CD4-positive, alpha-beta T cell treated with Interleukin-6 for 4 hours (primary cell): ENCODE results near the gene CTBP1.

Experiments used
- DNase-seq: peaks from one replicate; pipeline ENCODE4 v3.0.0-alpha.2; 2020; ENCODE audit warnings: mixed read lengths

CTBP1 gene

GRCh38 chr4:1279253-1279652, 30.3 kb upstream of the CTBP1 start:
- no peak for DNase-seq

GRCh38 chr4:1277667-1278665, 29.0 kb upstream of the CTBP1 start:
- DNase-seq, result no peak

DNA sequence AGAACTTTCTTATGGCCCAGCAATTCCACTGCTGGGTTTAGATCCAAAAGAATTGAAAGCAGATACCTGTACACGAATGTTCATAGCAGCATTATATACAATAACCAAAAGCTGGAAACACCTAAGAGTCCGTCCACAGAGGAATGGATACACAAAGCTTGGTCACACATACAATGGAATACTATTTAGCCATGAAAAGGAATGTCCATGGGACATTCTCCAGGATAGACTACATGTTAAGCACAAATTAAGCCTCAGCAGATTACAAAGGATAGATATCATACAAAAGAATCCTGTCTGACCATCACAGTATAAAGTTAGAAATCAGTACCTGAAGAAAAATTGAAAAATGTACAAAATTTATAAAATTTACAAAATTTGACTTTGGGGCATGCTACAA, 28.1 kb upstream of the CTBP1 start:
- DNase-seq, result no peak

- DNase-seq, result no peak
These were observed 25.9 kb upstream of the CTBP1 start for GRCh38 chr4:1274871-1275270.

GRCh38 chr4:1271686-1272085, 22.8 kb upstream of the CTBP1 start:
- DNase-seq, result no peak

DNA sequence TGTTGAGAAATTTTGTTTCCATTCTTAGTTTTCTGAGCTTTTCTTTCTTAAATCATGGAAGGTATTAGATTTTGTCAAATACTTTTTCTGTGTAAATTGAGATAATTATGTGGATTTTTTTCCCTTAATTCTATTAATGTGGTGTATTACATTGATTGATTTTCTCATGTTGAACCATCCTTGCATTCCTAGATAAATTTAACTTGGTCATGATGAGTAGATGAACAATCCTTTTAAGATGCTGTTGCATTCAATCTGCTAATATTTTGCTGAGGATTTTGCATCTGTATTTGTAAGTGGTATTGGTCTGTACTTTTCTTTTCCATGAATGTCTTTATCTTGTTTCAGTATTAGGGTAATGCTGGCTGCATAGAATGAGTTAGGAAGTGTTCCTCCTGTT, 20.3 kb upstream of the CTBP1 start:
- no peak for DNase-seq

- no peak for DNase-seq
These were observed 18.2 kb upstream of the CTBP1 start for GRCh38 chr4:1266881-1267763.

DNA sequence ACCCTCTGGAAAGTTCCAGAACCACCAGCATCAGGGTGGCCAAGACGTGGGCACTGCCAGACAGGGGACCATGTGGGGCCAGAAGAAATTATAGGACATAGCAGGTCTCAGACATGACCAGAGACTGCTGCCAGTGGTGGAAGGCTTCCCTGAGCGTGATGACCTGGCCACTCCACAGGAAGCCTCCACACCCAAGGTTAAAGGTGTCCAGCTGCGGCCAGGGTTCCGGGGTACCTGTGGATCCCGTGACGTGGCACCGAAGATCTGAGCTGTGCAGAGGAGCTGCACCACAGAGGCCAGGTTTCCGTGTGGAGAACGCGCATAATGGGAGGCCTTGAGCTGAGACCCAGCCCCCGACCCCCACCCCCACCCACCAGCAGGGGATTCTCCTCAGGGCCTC, 16.4 kb upstream of the CTBP1 start:
- DNase-seq, result no peak

DNA sequence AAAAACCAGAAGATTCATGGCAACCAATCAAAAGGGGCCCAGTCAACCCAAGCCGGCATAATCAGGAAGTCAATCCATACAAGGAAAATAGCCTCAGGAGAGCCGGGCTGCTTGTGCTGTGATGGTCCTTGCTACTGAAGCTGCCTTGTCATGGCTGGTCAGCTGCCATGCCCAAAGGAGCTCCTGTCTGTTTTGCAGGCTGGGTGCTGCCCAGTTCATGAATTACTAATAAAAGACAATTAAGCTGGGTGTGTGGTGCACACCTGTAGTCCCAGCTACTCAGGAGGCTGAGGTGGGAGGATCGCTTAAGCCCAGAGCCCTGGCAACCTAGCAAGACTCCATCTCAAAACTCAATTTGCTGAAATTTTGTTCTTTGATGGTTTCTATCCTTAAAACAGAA, 16.0 kb upstream of the CTBP1 start:
- DNase-seq, result no peak

DNA sequence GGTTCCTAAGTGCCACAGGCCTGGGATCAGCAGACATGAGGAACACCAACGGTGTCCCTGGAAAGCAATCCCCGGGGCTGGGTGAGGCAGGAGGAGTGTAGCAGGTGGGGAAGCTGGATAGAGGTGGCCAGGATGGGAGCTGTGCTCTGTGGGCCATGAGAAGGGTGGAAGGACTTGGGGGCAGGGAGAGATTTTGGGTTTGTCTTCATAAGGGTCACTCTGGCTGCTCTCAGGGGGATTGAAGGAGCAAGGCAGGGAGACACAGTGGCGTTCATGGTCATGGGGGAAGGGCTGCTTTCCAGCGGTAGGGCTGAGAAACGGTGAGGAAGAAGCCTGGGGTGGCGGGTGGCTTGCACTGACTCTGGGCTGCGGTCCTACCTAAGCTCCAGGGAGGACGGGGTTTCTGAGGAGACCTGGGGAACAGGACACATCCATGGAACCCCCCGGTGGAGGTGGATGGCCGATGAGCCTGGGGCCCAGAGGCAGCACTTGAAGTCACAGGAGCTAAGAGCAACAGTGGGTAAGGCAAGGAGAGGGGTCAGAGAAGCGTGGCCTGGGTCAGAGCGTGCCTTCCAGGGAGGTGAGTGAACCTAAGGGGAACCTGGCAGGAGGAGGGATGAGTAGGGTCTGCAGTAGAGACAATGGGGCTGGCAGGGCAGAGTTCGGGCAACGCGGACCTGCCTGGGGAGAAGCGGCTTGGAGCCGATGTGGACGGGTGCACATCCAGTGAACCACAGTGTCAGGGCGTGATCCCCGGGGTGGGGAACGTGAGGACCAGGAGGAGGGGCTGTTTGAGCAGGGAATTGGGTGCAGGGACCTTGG, 12.4 kb upstream of the CTBP1 start:
- no peak for DNase-seq

GRCh38 chr4:1260418-1261106, 11.6 kb upstream of the CTBP1 start:
- no peak for DNase-seq

- no peak for DNase-seq
These were observed 11.0 kb upstream of the CTBP1 start for GRCh38 chr4:1259966-1260365.

GRCh38 chr4:1258457-1258856, 9.5 kb upstream of the CTBP1 start:
- no peak for DNase-seq

DNA sequence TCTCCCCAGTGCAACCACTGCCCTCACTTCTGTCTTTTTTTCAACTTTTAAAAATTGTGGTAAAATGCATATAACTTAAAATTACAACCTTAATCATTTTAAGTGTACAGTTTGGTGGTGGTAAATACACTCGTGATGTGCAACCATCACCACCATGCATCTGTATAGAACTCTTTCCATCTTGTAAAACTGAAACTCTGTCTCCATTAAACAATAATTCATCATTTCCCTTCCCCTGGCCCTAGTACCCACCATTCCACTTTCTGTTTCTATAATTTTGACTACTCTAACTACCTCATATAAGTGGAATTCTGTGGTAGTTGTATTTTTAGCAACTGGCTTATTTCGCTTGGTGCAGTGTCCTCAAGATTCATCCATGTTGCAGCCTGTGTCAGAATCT, 6.8 kb upstream of the CTBP1 start:
- DNase-seq, result no peak

GRCh38 chr4:1255151-1255550, 6.2 kb upstream of the CTBP1 start:
- DNase-seq, result no peak

DNA sequence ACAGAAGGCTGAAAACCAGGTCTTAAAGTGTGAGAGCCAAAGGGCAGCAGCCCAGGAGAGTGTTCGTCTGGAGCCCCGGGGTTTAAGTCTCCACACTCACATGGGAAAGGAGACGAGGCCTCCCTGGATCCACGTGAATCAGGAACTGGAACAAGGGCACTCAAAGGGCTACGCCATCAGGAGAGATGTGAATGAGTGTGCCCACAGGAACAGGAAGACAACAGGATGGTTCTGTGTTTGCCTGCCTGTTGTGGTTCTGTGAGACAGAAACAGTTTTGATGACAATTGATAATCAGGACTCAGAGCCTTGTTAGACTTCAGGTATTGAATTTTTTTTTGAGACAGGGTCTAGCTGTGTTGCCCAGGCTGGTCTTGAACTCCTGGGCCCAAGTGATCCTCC, 4.9 kb upstream of the CTBP1 start:
- peak; percentile 32 for DNase-seq

- no peak for DNase-seq
These were observed 4.1 kb upstream of the CTBP1 start for GRCh38 chr4:1252928-1253492.

GRCh38 chr4:1251773-1252066, 2.8 kb upstream of the CTBP1 start:
- no peak for DNase-seq

GRCh38 chr4:1250921-1251772, 2.2 kb upstream of the CTBP1 start:
- no peak for DNase-seq

- DNase-seq, result no peak
These were observed 1.5 kb upstream of the CTBP1 start for GRCh38 chr4:1250527-1250812.
